Measurements from ENCODE around the gene PRKN.

The PRKN gene

DNA sequence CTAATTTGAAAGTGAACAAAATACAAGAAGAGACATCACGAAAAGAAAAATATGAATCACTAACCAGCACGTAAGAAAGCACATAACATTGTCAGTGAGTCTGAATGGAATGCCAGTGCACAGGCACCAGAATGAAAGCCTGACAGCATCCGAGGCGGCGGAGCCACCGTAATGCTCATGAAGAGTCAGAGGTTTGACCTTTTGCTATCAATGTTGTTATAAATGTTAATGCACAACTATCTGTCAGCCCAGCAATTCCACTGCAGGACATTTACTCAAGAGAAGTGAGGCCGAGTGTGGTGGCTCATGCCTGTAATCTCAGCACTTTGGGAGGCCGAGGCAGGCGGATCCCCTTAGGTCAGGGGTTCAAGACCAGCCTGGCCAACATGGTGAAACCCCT lies 562.1 kb downstream of the PRKN start:
- DNase-seq = no peak

DNA sequence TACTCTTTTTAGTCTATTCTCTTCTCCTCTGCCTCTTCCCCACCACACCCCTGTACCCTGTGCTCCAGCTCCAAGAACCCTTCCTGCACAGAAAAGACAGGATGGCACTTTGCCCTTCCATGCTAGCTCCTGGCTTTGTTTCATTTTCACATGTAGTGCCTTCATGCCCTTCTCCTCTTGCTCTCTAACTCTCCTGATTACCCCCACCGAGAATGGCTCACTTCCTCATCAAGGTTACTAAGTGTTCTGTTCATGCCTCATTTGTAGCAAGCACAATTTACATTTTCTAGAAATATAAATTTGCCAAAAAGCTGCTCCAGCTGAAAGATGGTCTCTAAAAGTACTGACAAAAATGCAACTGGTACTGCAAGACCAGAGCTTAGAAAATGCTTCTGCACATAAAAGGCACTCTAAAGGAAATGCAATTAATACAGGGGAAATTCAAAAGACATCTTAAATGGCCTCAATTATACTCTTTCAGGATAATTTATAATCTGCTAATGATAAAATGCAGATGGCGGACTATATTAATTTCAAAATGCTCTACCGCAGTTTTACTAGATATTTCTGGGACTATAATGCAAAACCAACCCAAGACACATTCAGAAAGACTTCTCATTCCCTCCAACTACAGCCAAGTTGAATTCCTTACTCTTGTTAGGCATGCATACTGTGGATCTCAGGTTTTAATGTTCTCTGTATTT lies 570.2 kb downstream of the PRKN start:
- DNase-seq = no peak

DNA sequence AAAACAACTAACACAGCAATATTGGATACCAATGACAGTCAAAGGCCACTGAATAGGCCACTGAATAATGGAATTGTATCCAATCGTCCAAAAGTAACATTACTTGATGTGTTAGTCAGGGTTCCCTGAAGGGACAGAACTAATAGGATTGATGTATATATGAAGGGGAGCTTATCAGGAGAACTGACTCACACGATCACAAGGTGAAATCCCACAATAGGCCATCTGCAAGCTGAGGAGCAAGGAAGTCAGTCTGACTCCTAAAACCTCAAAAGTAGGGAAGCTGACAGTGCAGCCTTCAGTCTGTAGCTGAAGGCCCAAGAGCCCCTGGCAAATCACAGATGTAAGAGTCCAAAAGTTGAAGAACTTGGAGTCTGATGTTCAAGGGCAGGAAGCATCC lies 571.4 kb downstream of the PRKN start:
- DNase-seq = no peak

DNA sequence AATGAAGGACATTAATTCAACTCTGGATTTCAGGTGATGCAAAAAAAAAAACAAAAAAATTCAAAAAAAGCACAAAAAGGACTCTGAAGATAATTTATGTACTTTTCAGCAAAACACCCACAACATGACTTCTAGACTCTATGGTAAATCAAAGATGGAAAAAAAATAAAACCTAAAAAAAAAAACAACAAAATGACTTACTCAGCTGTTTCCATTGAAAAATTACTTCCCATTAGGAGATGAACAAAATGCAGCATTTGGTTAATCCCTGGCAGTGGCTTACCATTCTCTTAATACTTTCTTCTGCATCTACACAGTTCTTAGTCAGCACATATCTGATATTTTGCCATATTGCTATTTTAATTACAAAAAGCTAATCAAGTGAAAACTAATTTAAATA lies 572.6 kb downstream of the PRKN start:
- DNase-seq = no peak

DNA sequence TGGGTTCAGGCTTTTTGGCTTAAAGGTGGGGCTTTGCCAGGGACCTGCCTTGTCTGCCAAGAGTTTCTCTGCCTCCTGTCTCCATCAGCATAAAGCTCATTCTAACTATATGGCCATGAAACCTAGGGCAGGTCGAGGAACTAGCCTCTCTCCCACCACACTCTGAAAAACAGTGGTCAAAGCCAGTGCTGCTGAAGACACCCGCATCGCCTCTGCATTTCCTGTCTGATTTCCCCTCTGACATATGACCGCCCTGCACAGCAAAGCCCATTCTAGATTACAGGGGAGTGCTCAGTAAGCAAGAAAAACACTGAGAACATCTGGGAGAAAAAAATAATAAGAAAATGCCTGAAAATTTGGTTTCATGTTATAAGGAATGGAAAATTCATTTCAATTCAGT lies 573.6 kb downstream of the PRKN start:
- no peak for DNase-seq

DNA sequence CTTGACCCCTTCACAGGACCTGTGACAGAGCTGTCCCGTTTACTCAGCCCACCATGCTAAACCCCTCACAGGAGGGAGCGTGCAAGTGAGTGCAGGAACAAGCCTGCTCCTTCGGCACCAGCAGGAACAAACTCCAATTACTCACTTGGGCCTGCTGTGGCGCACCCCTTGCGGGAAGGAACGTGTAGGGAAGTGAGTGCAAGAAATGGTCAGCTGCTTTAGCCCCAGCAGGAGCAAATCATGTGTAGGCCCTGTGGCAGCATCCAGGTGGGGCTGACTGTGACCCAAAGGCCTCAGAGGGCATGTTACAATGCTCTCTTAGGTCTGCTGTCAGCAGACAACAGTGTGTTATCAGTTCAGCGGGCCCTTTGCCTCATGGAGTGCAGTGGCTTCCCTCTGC lies 574.4 kb downstream of the PRKN start:
- no peak for DNase-seq

DNA sequence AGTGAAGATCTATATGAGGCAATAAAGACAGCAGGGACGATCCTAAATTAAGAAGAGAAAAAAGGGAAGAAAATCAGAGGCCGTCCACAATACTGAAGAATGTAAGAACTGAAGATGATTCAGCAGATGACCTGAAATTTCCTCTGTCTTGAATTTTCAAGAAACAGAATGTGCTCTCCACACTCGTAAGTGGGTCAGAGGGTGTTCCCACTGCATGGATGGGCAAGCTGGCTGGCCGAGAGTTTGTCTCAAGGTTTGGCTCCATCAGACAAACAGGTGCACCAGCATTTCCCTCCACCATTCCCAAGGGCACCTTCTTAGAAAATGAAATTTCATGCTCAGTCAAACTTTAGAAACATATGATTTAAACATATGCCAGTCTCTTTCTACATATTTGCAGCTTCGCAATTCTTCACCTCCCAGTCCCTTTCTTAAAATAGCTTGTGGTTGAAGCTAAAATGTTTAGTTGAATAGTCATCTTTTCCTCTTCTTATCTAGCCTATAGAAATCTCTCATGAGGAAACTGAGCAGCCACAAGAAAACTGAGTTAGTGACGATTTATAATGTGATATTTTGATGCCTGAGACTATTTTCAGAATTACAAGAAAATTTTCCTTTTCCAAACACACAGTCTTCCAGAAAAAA lies 576.4 kb downstream of the PRKN start:
- no peak for DNase-seq

DNA sequence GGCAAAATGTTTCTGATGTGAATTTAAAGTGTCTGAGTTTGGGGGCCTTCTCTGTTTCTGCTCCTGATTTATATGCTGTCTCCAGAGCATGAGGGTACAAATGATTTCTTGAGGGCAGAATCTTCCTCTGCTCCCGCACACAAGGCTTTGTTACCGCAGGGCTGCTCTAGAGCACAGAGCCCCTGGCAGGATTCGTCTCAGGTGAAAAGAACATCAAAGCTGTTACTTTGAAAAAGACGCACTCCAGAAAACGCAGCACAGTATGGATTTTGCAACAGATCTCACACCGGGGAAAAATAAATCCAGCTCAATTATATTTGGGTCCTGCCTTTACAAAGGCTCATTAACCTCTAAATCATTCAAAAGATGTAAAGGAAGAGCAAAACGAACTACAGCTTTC lies 577.3 kb downstream of the PRKN start:
- DNase-seq = no peak

DNA sequence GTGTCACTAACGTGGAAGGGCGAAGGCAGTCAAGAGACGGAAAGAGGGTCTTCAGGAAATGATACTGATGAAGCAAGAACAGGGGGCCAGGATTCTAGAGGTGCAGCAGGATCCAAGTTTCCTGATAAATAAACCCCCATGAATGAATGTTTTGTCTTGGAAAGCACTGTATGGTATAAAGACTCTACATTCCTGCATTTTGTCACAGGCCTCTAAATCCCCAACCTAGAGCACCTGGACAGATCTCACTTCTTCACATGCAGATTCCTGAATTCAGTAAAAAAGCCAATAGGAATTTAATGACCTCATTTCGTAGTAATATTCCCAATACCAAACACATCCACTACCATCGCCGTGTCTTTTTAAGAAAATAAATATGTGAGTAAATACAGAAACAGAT lies 577.8 kb downstream of the PRKN start:
- no peak for DNase-seq

DNA sequence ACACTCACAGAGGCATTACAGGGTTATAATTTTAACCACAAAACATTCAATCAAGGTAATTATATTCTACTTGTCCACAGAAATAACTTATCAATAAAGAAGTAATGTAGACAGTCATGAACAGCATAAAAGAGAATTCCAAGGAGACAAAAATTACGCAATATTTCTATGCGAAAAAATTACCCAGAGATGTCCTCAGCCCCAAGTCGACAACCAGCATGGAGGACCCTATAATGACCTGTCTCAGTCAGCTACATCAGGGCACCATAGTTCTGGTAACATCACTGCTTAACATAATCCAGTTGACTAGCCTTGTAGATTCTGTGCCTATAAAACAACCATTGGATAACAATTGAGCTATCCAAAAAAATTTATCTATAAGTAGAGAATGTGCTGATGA lies 579.8 kb downstream of the PRKN start:
- no peak for DNase-seq

DNA sequence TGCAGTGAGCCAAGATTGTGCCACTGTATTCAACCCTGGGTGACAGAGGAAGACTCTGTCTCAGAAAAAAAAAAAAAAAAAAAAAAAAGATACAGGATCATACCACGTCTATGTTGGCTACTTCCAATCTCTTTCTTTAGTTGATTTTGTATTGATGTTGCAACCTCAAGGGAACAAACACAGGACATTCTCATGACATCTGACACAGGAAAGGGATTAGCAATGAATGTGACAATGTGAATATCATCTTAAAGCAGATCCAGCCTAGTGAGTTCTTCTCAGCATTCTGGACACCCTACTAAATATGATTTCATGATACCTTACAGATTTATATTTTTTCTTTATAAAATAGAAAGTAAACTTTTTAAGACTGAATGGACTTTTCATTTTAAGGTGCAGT lies 580.3 kb downstream of the PRKN start:
- no peak for DNase-seq

DNA sequence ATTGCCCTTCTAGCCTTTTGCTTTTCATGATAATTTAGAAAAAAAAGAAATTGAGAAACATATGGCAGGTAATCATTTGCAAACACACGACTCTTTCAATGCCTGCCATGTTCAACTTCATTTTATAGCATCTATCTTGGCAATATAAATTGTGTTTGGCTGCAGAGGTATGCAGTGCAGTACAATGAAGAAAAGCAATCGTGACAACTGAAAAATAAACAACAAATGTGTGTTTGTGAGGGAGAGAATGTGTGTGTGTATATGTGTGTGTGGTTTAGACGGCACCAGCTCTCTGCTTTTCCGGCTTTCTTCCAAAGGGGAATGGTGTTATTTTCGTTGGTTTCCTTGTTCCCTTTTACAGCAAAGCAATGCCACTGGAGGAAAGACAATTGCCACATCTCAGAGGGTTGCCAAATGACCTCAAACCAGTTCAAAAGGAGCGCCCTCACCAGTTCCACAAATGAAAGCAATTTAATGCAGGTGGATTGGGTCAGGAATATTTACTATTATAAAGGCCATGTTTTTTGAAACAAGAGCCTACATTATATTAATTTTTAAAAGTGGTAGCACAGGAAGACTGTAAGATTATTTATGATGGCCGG lies 587.2 kb downstream of the PRKN start:
- DNase-seq = no peak

DNA sequence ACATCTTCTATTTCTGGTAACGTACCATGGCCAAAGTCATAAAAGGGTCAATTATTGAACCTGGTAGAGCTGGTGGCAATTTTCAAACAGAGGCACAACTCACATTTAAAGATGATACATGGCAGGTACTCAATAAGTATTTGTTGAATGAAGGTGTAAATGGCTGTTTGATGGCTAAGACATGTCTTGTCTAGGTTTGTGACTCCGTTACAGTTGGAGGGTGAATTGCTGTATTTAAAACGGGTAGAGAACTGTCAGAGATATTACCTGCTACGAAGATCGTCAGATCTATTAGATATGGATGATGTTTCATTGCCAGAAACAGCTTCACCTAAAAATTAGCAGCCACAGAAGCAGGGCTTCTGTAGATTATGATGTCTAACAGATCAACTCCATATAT lies 601.9 kb downstream of the PRKN start:
- no peak for DNase-seq

DNA sequence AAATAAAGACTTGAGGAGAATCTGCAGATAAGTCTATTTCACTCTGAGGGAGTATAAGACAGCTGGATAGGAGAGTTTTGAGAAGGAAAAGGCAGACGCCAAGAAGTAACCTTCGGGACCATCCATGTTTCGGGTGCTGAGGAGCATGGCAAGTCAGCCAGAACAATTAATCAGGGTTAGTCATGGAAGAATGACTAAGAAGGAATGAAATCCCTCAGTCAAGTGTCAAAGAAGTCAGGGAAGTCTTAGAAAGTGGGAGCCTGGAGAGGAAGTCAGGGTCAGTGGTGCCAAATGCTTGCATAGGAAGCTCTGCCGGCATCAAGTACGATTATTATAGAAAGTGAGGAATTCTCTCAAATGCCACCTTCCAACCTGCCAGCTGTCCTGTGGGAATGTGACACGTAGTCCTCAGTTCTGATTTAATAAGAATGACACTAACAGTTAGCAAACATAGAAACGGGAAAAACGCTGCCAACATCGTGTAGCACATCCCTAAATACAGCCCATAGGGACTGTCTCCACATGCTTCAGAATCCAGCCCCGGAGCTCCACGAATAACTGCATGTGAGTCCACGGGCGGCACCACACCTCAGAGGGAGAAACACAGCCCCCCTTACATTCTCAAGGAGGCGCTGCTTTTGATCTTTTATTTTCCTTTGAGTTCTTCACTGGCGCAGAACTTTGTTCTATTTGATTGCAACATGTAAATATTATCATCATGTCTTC lies 602.7 kb downstream of the PRKN start:
- no peak for DNase-seq

DNA sequence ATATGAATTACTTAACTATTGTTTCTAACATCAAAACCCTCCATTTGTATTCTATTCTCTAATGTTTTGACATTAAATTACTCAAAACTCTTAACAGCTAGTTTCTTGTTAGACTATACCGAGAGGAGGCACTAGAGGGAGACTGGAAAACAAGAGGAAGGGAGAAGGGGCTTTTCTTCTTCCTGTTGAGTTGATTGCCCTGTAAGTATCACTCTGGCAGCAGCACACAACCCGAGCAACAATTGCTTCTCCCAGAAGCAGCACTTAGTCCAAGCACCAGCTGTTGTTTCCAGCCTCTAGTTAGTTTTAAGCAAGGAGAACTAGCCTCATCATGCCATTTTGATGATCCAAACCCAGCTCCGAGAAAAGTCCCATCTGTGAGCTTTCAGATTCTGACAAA lies 603.8 kb downstream of the PRKN start:
- peak; percentile 5 for DNase-seq

DNA sequence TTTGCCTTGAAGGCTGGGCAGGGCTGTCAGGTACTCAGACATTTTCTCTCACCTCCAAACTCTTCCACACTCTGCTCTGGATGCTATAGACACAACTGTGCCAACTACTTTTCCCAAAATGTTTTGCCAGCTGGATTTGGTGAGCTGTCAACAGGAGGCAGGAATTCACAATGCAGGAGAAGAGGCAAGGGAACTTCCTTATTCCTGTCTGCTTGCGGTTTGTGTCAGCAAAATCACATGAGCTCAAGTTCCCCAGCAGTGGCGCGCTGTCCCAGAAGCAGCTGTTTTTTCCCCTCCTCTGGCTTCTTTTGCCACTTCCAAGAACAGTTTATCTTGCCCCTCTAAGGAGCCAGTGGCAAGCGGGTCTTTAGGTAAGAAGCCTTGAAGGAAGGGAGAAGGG lies 608.2 kb downstream of the PRKN start:
- DNase-seq = peak; percentile 17

DNA sequence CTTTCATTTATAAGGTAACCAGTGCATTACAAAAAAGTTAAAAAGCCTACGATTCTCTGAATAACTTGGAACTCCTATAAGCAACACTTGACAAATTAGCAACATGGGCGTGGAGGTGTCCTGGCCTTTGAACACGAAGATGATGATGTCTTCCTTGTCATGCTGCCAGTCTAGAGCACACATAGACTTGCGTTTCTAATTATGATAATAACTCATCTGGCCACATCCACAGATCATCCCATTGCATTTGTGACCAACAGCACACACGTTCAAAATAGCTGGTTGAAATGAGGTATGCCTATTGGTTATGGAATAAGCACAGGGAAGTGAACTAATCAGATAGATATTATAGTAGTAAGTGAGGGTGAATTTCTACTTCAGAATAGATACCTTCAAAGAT lies 608.9 kb downstream of the PRKN start:
- no peak for DNase-seq

DNA sequence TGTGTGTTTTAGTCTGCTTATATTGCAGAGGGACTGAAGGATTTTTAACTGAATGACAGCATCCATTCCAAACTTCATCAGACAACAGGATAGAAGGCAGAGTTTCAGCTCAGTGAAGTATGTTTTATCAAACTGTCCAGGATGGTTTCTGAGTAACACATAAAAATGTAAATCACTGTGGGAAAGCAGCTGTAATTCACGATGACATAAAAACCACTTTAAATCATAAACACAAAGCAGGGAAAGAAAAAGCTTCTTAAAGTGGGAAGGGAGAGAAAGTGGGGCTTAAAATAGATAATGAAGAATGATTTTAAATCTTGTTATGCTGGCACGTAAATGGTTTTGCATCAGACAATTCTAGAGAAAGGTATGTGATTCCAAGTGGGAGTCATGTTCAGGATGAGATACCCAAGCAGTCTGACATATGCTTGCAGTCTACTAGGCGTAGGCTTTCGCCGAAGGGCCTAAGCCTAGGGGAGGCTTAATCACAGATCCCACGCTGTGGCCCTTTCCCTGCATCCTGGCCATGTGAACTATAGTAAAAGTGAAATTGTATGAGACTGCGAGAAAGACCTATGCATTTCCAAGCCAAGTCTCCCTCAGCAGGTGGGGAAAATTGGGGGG lies 610.6 kb downstream of the PRKN start:
- DNase-seq = no peak

DNA sequence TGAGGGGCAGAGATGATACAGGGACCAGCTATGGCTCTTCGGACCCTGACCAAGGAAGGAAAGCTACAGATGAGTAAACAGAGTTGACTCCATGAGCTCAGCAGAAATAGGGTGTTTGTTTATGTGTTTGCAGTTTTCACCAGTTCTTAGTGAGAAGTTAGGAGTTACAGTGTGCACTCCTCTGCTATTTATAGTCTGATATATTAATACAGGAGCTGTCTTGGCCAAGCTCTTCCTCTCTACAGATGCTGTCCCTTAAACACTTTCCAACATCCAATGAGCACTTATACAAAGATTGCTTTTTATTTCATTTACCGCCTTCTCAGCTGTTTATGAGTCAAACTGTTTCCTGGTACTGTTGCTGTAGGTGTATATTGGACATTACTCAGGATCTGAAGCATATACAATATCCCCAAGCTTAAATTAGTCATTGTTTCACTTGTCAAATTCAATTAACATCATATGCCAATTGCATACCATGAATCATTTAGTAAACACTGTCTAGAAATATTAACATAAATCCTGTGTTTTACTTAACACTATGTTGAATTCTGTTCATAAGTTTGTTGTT lies 618.0 kb downstream of the PRKN start:
- DNase-seq = no peak

DNA sequence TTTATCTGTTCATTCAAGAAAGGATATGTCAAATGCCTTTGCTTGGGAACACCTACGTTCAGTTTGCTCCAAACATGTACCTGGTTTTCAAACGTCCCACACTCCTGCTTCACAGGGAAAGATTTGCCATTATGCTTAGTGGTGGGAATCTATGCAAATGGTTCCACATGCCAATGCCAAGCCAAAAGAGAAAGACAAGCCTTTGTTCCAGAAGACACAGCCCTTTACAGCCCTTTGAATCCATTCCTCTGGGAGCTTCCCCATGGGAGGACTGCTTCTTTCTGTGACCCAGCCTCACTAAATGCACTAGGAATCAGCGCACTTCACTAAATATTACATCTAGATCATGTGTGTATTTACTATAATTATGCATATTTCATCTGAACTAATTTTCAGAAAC lies 619.5 kb downstream of the PRKN start:
- DNase-seq = no peak

DNA sequence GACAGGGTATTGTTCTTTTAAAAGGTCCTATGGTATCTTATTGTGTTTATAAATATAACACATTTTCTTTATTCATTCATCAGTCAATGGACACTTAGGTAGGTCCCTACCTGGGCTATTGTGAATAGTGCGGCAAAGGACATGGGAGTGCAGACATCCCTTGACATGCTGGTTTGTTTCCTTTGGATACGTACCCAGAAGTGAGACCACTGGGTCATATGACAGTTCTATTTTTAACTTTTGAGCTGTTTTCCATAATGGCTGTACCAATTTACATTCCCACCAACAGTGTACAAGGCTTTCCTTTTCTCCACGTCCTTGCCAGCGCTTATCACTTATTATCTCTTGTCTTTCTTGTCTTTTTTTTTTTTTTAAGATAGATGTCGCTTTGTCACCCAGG lies 627.5 kb downstream of the PRKN start:
- no peak for DNase-seq

DNA sequence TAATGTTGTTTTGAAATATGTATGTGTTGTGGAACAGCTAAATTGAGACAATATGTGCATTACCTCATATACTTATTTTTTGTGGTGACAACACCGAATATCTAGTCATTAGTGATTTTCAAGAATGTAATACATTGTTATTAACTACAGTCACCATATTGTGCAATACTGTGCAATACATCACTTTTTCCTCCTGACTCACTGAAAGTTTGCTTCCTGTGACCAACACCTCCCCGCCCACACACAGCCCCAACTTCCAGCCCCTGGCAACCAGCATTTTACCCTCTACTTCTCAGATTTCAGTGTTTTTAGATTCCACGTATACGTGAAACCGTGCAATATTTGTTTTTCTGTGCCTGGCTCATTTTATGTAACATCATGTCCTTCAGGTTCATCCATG lies 627.9 kb downstream of the PRKN start:
- DNase-seq = peak; percentile 20

DNA sequence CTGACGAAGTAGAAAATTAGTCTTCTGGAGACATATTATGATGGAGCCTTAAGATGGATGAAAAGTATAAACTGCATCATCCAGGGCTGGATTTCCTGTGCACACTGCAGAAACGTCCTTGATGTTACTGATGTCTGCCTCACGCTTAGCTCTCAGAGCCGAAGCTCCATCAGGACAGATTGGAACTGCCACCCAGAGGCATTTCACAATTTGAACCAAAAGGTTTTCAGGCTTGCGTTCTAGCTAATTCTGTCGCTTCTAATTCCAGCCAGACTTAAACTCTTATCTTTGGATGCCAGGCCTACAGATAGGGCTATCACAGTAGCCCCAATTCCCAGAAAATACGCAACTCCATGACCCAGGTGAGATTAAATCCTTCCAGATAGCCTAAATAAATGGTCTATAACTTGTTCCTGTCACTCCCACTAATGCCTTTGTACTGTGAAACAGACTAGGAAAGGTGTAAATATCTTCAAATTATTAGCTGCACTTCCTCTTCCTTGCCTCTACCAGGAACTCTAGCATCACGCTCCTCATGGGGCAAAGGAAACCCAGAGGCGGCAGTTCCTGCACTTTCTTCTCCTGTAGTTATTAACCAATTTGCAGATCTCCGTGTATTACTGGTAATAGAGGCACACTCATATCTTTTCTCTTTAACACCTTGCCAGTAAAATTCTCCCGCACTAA lies 634.6 kb downstream of the PRKN start:
- DNase-seq = no peak

Data from hematopoietic multipotent progenitor cell treated with erythropoietin and hydrocortisone succinate and interleukin-3 and kit ligand, for 6 days (in vitro differentiated cells).